Peyer's patch (tissue), 4 donors: ENCODE measurements around the gene TM4SF4. TPM values are rescaled to one million over a fixed set of nuclear protein-coding genes. Genes with fewer than 3 reads are reported as not detected.

Experiments used
- DNase-seq, 3 donors: peaks; one replicate each; pipeline ENCODE4 v3.0.0-alpha.2; 2017 to 2019
- H3K27ac ChIP-seq, 4 donors: fragments of 200-600 bp; sonication (generic); one replicate each; pipeline ENCODE4 v1.5.1; 2016 to 2019
- H3K27me3 ChIP-seq, 2 donors: fragments of 200-600 bp; sonication (generic); one replicate each; pipeline ENCODE4 v1.5.1; 2019
- H3K36me3 ChIP-seq, 3 donors: fragments of 200-600 bp; sonication (generic); one replicate each; pipeline ENCODE4 v1.5.1; 2016 to 2019
- H3K4me1 ChIP-seq, 4 donors: fragments of 200-600 bp; sonication (generic); one replicate each; pipeline ENCODE4 v1.5.1; 2016 to 2019
- H3K4me3 ChIP-seq, 4 donors: fragments of 200-600 bp; sonication (generic); 1 replicate in 3 of 4; 2 replicates in 1 of 4; pipeline ENCODE4 v1.5.1; 2016 to 2019; ENCODE audit warnings: mild to moderate bottlenecking in 1 of 4
- H3K9me3 ChIP-seq, 4 donors: fragments of 200-600 bp; sonication (generic); one replicate each; pipeline ENCODE4 v1.5.1; 2016 to 2019; ENCODE audit warnings: mild to moderate bottlenecking in 1 of 4
- POLR2A ChIP-seq, 2 donors: fragments of 450-650 bp; IDR thresholded peaks; one replicate each; pipeline ENCODE4 v1.5.1; 2017; ENCODE audit warnings: antibody characterized with exemption in 2 of 2, mild to moderate bottlenecking in 2 of 2, moderate library complexity in 2 of 2
- total RNA-seq, 4 donors: library from RNA; depleted of rRNA; stranded (reverse); fragments of >200 nt; gene quantifications; one replicate each; pipeline ENCODE4 v1.1.0, GENCODE V29; 2016
- TF ChIP-seq, protein P1 (sequence below), 6 experiments: fragments of 450-650 bp in 4 of 6; fragments of 200-600 bp in 2 of 6; sonication (generic) in 1 of 6; IDR thresholded peaks; one replicate each; pipeline ENCODE4 v1.5.1; 2017 to 2019; ENCODE audit warnings: antibody characterized with exemption in 6 of 6, mild to moderate bottlenecking in 3 of 6, moderate library complexity in 1 of 6

TM4SF4 gene
- total RNA-seq, 4 donors from 2014 or later: 1.7 to 500 (median 217) TPM

DNA sequence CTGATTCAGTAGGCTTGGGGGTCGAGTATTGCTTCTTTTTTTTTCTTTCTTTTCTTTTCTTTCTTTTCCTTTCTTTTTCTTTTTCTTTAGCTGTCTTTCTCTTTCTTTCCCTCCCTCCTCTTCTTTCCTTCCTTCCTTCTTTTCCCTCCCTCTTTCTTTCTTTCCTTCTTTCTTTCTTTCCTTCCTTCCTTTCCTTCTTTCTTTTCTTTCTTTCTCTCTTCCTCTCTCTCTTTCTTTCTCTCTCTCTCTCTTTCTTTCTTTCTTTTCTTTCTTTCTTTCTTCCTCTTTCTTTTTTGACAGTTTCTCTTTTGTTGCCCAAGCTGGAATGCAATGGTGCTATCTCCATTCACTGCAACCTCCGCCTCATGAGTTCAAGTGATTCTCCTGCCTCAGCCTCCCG is 36.0 kb downstream of the TM4SF4 start:
- H3K27me3 ChIP-seq: no peaks in the 10 kb centered on the region
- H3K4me3 ChIP-seq: no peak overlapping the region
- H3K36me3 ChIP-seq: no peaks in the 10 kb centered on the region
- H3K4me1 ChIP-seq: no peaks in the 10 kb centered on the region
- DNase-seq: no peak
- TF ChIP-seq, protein P1, sequence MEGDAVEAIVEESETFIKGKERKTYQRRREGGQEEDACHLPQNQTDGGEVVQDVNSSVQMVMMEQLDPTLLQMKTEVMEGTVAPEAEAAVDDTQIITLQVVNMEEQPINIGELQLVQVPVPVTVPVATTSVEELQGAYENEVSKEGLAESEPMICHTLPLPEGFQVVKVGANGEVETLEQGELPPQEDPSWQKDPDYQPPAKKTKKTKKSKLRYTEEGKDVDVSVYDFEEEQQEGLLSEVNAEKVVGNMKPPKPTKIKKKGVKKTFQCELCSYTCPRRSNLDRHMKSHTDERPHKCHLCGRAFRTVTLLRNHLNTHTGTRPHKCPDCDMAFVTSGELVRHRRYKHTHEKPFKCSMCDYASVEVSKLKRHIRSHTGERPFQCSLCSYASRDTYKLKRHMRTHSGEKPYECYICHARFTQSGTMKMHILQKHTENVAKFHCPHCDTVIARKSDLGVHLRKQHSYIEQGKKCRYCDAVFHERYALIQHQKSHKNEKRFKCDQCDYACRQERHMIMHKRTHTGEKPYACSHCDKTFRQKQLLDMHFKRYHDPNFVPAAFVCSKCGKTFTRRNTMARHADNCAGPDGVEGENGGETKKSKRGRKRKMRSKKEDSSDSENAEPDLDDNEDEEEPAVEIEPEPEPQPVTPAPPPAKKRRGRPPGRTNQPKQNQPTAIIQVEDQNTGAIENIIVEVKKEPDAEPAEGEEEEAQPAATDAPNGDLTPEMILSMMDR (IDR thresholded peaks at IDR 0.05): no peak
- no peak for TF ChIP-seq POLR2A (IDR thresholded peaks at IDR 0.05)
- H3K9me3 ChIP-seq: no peaks in the 10 kb centered on the region
- H3K27ac ChIP-seq: no peak overlapping the region

DNA sequence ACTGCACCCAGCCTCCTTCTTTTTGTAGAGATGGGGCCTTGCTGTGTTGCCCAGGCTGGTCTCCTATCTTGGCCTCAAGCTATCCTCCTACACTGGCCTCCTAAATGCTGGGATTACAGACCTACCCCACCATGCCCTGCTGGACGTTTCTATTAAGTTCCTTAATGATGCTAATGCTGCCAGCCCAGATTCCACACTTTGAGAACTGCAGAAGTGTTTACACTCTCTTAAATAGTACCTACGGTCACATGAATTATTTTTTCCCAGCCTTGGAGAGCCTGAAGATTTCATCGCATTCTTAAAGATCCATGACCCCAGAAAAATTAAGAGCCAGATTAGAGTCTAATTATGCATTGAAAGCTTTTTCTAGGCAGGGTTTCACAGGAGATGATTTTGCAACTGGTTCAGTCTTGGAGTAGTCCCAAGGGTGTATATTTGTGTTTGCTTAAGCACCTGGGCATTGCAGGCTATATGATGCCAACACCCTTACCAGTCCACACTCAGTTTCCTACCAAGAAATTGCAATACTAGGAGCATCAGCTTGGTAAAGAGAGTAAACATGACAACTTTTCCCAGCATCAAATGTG is 36.6 kb downstream of the TM4SF4 start:
- H3K27me3 ChIP-seq: no peaks in the 10 kb centered on the region
- H3K4me1 ChIP-seq: no peaks in the 10 kb centered on the region
- no peak overlapping the region for H3K27ac ChIP-seq
- H3K9me3 ChIP-seq: no peaks in the 10 kb centered on the region
- no peak for DNase-seq
- no peak for TF ChIP-seq POLR2A (IDR thresholded peaks at IDR 0.05)
- TF ChIP-seq, protein P1 (IDR thresholded peaks at IDR 0.05): no peak
- no peaks in the 10 kb centered on the region for H3K36me3 ChIP-seq
- no peak overlapping the region for H3K4me3 ChIP-seq

DNA sequence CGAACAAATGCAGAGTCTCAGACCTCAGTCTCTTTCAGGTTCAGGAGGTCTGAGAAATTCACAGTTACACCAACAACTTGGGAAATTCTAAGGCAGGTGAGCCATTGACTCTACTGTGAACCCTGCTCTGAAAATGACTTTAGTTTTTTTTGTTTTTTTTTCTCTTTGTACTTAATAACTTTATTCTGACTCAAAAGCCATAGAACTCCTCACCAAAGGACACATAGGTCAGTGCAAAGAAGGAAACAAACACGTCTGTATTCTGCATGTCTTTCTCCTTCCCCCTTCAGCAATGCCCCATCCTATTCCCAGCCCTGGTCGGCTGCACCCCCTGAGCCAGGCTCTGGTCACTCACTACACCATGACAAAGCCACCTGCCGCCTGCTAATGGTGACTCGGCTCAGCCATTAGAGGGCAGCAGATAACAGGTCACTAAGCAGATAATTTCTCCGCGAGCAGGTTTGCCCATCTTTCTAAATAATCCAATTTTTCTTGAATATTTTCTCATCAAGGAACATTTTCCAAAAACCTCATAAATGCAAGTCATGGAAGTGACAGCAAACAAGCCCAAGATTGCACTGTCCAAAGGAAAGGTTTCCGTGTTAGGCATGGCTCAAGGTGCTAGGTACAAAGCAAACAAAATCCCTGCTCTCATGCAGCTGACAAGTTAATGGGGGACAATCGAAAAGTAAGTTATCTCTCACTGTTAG is 37.7 kb downstream of the TM4SF4 start:
- Histone ChIP-seq H3K27ac (no peak overlapping the region), H3K4me3 (no peak overlapping the region), H3K4me1 (no peaks in the 10 kb centered on the region), H3K36me3 (no peaks in the 10 kb centered on the region), H3K9me3 (no peaks in the 10 kb centered on the region), H3K27me3 (no peaks in the 10 kb centered on the region)
- TF ChIP-seq, protein P1 (IDR thresholded peaks at IDR 0.05): peak in 4 of 6 experiments; percentile 66 to 80 (median 76)
- no peak for TF ChIP-seq POLR2A (IDR thresholded peaks at IDR 0.05)
- peak; percentile 41 to 83 (median 64) for DNase-seq

DNA sequence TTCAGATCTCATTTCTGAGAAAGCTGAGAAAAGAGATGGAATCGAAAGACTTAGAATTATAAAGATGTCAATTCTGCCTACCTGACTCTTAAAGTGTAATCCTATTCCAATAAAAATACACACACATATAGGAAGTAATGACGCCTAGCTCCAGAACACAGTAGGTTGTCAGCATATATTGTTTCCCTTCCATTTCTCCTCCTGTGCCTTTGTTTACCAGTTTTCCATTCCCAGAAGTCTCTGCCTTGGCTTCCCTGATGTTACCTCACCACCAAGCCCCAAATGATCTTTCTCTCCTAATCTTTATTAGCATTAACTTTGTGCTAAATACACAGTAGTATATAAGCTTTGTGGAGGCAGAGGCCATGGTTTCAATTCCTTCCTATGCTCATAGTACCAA is 40.0 kb downstream of the TM4SF4 start:
- no peaks in the 10 kb centered on the region for H3K9me3 ChIP-seq
- H3K27me3 ChIP-seq: no peaks in the 10 kb centered on the region
- no peak overlapping the region for H3K27ac ChIP-seq
- no peaks in the 10 kb centered on the region for H3K36me3 ChIP-seq
- H3K4me1 ChIP-seq: no peaks in the 10 kb centered on the region
- TF ChIP-seq POLR2A (IDR thresholded peaks at IDR 0.05): no peak
- TF ChIP-seq, protein P1 (IDR thresholded peaks at IDR 0.05): no peak
- no peak overlapping the region for H3K4me3 ChIP-seq
- DNase-seq: no peak

DNA sequence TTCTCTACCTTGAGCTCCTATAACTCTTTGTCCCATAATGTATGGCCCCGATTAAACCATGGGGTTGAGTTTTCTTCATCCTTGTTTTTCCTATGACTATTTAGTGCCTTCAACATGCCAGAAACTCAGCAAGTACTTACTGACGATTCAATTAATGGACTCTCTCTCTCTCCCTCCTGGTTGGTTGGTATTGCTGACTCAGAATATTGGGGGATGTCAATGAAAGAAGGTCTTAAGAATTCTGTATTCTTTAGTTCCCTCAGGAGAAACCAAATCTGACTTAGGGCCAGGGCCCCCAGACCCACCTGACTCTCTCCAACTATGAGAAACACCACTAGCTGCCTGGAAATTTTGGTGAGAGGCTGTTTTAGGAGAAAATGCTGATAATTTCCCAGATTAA is 40.8 kb downstream of the TM4SF4 start:
- TF ChIP-seq POLR2A (IDR thresholded peaks at IDR 0.05): no peak
- TF ChIP-seq, protein P1 (IDR thresholded peaks at IDR 0.05): no peak
- Histone ChIP-seq H3K27me3 (no peaks in the 10 kb centered on the region), H3K4me1 (no peaks in the 10 kb centered on the region), H3K27ac (no peak overlapping the region), H3K36me3 (no peaks in the 10 kb centered on the region), H3K9me3 (no peaks in the 10 kb centered on the region), H3K4me3 (no peak overlapping the region)
- no peak for DNase-seq
